Neural cell (in vitro differentiated cells): Measurements from ENCODE around the gene TFPI2.

ENCODE experiments used
- CTCF ChIP-seq: fragments of 450-650 bp; IDR thresholded peaks from 2 replicates; pipeline ENCODE4 v1.5.1; 2014; ENCODE audit warnings: antibody characterized with exemption, mild to moderate bottlenecking, moderate library complexity; ENCODE audit not compliant: poor library complexity, severe bottlenecking
- EZH2 ChIP-seq: fragments of 200-600, 300-800 bp; shearing (Covaris generic), sonication (generic); IDR thresholded peaks from 2 replicates; pipeline ENCODE4 v1.6.1; 2014; ENCODE audit warnings: antibody characterized with exemption, low read length, borderline replicate concordance, mild to moderate bottlenecking; ENCODE audit not compliant: insufficient read depth, poor library complexity, severe bottlenecking
- POLR2AphosphoS5 ChIP-seq: IDR thresholded peaks from 2 replicates; pipeline ENCODE4 v1.6.1; 2012
- RAD21 ChIP-seq: fragments of 450-650 bp; conservative IDR thresholded peaks from 2 replicates; pipeline ENCODE4 v1.6.1; 2014; ENCODE audit warnings: antibody characterized with exemption, mild to moderate bottlenecking, moderate library complexity
- SMC3 ChIP-seq: fragments of 450-650 bp; conservative IDR thresholded peaks from 2 replicates; pipeline ENCODE4 v1.6.1; 2014; ENCODE audit warnings: antibody characterized with exemption, mild to moderate bottlenecking, moderate library complexity; ENCODE audit not compliant: poor library complexity

- TF ChIP-seq CTCF (no peak), RAD21 (no peak), SMC3 (no peak), POLR2AphosphoS5 (no peak), EZH2 (no peak)
Observed at GRCh38 chr7:93854480-93854879, 36.1 kb downstream of the TFPI2 start.
